ENCODE results near the gene CREB3L4.

CREB3L4 gene

GRCh38 chr1:153959454-153959853 is 8.2 kb upstream of the CREB3L4 start:
- TF ChIP-seq, protein P1, sequence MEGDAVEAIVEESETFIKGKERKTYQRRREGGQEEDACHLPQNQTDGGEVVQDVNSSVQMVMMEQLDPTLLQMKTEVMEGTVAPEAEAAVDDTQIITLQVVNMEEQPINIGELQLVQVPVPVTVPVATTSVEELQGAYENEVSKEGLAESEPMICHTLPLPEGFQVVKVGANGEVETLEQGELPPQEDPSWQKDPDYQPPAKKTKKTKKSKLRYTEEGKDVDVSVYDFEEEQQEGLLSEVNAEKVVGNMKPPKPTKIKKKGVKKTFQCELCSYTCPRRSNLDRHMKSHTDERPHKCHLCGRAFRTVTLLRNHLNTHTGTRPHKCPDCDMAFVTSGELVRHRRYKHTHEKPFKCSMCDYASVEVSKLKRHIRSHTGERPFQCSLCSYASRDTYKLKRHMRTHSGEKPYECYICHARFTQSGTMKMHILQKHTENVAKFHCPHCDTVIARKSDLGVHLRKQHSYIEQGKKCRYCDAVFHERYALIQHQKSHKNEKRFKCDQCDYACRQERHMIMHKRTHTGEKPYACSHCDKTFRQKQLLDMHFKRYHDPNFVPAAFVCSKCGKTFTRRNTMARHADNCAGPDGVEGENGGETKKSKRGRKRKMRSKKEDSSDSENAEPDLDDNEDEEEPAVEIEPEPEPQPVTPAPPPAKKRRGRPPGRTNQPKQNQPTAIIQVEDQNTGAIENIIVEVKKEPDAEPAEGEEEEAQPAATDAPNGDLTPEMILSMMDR (IDR thresholded peaks at IDR 0.05; ENCODE audit: borderline replicate concordance, insufficient read depth, low read depth, low read length), result no peak

DNA sequence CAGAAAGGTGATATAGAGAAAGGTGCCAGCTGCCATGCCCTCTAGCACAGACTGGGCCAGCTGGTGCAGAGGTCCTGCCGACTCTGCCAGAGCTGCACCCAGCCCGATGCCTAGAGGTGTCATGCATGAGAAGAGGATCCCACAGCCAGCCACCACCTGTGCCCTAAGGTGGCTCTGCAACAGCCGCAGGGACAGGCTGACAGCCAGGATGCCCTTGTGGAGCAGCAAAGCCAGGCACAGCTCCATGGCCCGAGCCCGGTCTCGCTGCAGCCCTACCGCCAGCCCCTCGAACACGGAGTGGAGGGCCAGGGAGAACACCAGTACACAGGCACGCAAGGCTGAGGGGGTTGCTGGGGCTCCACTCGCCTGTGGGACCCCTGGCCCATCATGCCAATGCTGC is 7.5 kb upstream of the CREB3L4 start:
- H3K4me3 ChIP-seq (ENCODE audit: low read depth, low read length), result no peak overlapping the region
- TF ChIP-seq, protein P1 (IDR thresholded peaks at IDR 0.05; ENCODE audit: borderline replicate concordance, insufficient read depth, low read depth, low read length), result no peak

More at GRCh38 chr1:153959454-153959853, 8.2 kb upstream of the CREB3L4 start:
- no peak overlapping the region for H3K4me3 ChIP-seq (ENCODE audit: low read depth, low read length)

- H3K4me3 ChIP-seq (ENCODE audit: low read depth, low read length), result no peak overlapping the region
Observed at GRCh38 chr1:153961421-153961820, 6.3 kb upstream of the CREB3L4 start.

DNA sequence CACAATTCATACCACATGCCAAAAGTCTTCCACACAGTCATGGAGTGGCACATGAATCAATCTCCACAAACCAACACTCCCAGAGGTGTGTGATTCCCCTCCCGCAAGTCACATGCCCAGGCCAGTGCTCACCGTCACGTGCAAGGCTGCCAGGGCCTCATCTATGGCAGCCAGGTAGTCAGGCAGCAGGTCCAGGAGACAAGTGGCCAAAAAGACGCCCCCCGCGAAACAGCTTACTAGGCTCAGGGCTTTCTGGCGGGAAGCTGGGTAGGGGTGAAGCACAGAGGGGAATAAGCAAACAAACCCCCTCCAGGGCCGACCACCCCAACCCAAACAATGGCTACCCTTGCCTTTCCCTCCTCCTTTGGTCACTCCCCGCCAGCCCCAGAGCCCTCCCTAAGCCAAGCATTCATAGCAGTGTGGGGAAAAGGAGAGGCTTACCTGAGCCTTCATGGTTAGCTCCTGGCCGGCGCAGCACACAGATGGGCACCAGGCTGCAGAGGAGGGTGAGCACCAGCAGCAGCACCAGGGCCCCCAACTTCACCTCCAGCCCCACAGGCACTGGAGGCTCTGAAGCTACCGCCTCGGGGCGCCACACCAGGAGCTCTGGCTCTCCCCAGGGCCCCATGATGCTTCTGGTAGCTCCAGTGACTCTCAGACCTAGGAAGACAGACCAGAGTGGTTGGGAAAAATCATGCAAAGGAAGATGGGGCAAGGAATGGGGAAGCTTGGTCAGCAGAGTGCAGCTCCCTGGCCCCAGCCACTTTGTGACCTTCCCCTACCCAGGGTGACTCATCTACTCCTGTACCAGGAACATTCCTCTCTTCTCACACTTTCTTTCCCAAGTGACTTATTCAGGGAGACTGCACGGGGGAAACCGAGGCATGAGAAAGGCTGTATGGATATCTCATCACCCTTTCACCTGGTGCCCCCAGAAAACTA is 5.3 kb upstream of the CREB3L4 start:
- TF ChIP-seq, protein P1 (IDR thresholded peaks at IDR 0.05; ENCODE audit: borderline replicate concordance, insufficient read depth, low read depth, low read length), result 0 out of 2 replicates have a peak, but pooled peaks have one; percentile 5
- peak overlapping the region; percentile 83 for H3K4me3 ChIP-seq (ENCODE audit: low read depth, low read length)

More at GRCh38 chr1:153961421-153961820, 6.3 kb upstream of the CREB3L4 start:
- TF ChIP-seq, protein P1 (IDR thresholded peaks at IDR 0.05; ENCODE audit: borderline replicate concordance, insufficient read depth, low read depth, low read length), result no peak

DNA sequence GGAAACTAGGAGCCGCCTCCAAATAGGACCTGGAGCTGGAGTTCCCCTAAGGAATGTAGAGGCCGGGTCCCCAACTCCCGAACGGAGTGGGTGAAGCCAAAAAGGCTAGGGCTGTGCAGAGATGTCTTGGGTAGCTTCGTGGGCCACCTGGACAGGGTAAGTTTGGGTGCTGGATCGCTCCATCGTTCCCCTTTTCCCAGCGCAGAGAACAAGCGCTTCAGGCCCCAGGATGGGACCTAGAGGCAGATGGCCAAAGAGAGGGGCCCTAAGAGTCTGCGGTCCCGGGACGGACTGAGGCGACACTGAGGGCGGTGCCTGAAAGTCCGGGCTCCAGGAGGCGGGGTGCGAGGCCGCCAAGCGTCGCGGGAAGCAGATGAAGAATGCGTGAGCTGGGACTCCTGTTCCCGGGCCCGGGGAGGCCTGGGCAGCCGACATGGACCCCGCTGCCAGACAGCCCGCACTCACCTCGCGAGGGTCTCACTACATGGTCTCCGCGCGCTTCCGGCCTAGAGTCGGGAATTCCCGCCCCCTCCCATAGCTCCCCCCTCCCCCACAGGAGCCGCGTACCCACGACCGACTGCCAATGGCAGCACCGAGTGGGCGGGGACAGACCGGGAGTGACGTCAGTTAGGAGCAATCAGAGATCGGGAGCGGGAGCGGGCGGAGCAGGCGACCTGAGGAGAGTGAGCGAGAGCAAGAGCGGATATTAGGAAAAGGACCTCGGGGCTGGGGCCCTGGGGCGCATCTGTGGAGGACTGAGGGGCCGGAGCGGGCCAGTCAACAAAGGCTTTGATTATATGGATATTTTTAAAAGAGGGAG is 4.5 kb upstream of the CREB3L4 start, which contains the start of gene SLC39A1:
TSS of gene SLC39A1 (minus strand) at position 508 of the 820 bp plus-strand sequence. CDS start 822 bp downstream, outside the sequence.
- TF ChIP-seq, protein P1 (IDR thresholded peaks at IDR 0.05; ENCODE audit: borderline replicate concordance, insufficient read depth, low read depth, low read length), result no peak

DNA sequence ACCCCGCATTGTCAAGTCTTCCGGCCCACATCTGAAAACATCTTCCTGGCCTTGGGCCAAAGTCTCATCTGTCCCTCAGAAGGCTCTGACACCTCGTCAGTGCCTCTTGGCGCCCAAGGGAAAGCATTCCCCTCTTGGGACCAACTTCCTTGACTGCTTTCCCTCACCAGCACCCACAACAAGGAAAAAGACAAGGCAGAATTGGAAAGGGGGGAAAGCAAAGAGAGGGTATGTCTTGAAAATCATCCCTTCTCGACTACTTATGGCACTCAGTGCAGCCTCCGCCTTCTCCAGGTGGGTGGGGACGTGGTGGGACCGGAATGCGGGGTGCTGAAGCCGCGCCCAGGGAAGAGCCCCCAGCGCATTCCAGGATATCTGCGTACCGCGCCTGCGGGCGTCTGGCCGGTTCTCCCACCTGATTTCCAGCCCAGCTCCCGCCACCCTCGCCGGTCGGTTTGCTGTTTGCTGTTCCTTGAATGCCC is 3.8 kb upstream of the CREB3L4 start:
- H3K4me3 ChIP-seq (ENCODE audit: low read depth, low read length), result peak overlapping the region; percentile 83
- TF ChIP-seq, protein P1 (IDR thresholded peaks at IDR 0.05; ENCODE audit: borderline replicate concordance, insufficient read depth, low read depth, low read length), result no peak

More for the DNA sequence above, 4.5 kb upstream of the CREB3L4 start, which contains the start of gene SLC39A1:
- peak within 1 kb of the TSS; percentile 83 for H3K4me3 ChIP-seq (ENCODE audit: low read depth, low read length)
